ENCODE results near the gene PPM1B. TPM values are rescaled to one million over a fixed set of nuclear protein-coding genes. Genes with fewer than 3 reads are reported as not detected.

Gene PPM1B
- total RNA-seq, 1 experiment from 2014 or later = 49.1 TPM

DNA sequence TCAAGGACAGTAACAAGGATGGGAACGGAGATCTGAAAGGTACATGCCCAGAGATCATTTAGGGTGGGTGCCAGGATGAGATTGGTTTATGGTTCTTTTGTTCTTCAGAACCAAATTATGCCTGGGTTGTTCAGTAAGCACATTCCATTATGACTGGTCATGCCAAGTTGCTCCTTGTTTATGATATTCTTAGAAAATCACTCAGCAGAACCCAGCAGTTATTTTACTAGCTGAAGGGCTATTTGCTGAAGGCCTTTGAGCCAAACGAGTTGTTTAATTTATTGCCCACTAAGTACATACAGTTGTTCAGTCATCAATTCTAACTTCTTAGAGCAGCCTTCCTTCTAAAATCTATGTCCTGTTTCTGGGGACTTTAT is 107.2 kb downstream of the PPM1B start:
- peaks cover 4% of the 10 kb centered on the region for H3K36me3 Mint-ChIP-seq (ENCODE audit: insufficient read depth, unreplicated experiment)
- CTCF ChIA-PET = no interaction called here
- no TSS peak for BruUV-seq (replicated peaks)
- intact Hi-C loops (cut with micrococcal nuclease) = no loop called here
- H3K4me3 Mint-ChIP-seq (ENCODE audit: unreplicated experiment) = no peak overlapping the region
- H3K27me3 Mint-ChIP-seq (ENCODE audit: insufficient read depth, unreplicated experiment) = no peaks in the 10 kb centered on the region
- no peak for DNase-seq (ENCODE audit: unreplicated experiment)
- no peak for TF ChIP-seq CTCF (IDR thresholded peaks at IDR 0.05; ENCODE audit: unreplicated experiment)
- POLR2A ChIA-PET = interaction anchor here (1.5 kb wide), 1 partner anchor 21 kb away, joined by 3 read pairs; no protein-coding TSS in a partner anchor
- H3K4me1 Mint-ChIP-seq (ENCODE audit: insufficient read depth, unreplicated experiment) = peaks cover 11% of the 10 kb centered on the region
- no peaks in the 10 kb centered on the region for H3K9me3 Mint-ChIP-seq (ENCODE audit: unreplicated experiment)
- no peak overlapping the region for H3K27ac Mint-ChIP-seq (ENCODE audit: low read depth, unreplicated experiment)

- Mint-ChIP-seq H3K36me3 (ENCODE audit: insufficient read depth, unreplicated experiment) (peaks cover 7% of the 10 kb centered on the region), H3K9me3 (ENCODE audit: unreplicated experiment) (no peaks in the 10 kb centered on the region), H3K4me3 (ENCODE audit: unreplicated experiment) (no peak overlapping the region), H3K27ac (ENCODE audit: low read depth, unreplicated experiment) (no peak overlapping the region), H3K27me3 (ENCODE audit: insufficient read depth, unreplicated experiment) (peaks cover 9% of the 10 kb centered on the region), H3K4me1 (ENCODE audit: insufficient read depth, unreplicated experiment) (peaks cover 11% of the 10 kb centered on the region)
- ChIA-PET CTCF (no interaction called here), POLR2A (interaction anchor here (1.1 kb wide), 1 partner anchor 11 kb away, joined by 3 read pairs; no protein-coding TSS in a partner anchor)
- intact Hi-C loops (cut with micrococcal nuclease) = no loop called here
- no peak for DNase-seq (ENCODE audit: unreplicated experiment)
- TF ChIP-seq CTCF (IDR thresholded peaks at IDR 0.05; ENCODE audit: unreplicated experiment) = no peak
- no TSS peak for BruUV-seq (replicated peaks)
Observed at GRCh38 chr2:44277541-44277940, 108.9 kb downstream of the PPM1B start.

DNA sequence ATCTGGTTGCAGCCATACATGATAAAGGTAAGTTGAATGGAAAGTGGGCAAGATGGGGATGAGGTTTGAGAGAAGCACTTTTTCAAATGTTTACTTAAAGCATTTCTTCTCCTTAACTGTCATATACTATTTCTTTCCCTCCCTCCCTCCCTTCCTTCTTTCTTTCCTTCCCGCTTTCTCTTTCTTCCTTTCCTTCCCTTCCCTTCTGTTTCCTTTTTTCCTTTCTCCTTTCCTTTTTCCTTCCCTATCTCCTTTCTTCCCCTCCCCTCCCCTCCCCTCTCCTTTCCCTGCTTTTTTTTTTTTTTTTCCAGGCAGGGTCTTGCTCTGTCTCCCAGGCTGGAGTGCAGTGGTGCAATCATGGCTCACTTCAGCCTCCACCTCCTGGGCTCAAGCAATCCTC is 112.2 kb downstream of the PPM1B start:
- no peak for DNase-seq (ENCODE audit: unreplicated experiment)
- Mint-ChIP-seq H3K4me1 (ENCODE audit: insufficient read depth, unreplicated experiment) (peaks cover 2% of the 10 kb centered on the region), H3K4me3 (ENCODE audit: unreplicated experiment) (no peak overlapping the region), H3K27me3 (ENCODE audit: insufficient read depth, unreplicated experiment) (peaks cover 19% of the 10 kb centered on the region), H3K36me3 (ENCODE audit: insufficient read depth, unreplicated experiment) (peaks cover 7% of the 10 kb centered on the region), H3K9me3 (ENCODE audit: unreplicated experiment) (no peaks in the 10 kb centered on the region), H3K27ac (ENCODE audit: low read depth, unreplicated experiment) (no peak overlapping the region)
- BruUV-seq (replicated peaks) = no TSS peak
- POLR2A ChIA-PET = no interaction called here
- intact Hi-C loops (cut with micrococcal nuclease) = no loop called here
- CTCF ChIA-PET = interaction anchor here (0.6 to 1.0 kb wide), 2 partner anchors 29 to 89 kb away, joined by 4 to 6 read pairs; no protein-coding TSS in a partner anchor
- no peak for TF ChIP-seq CTCF (IDR thresholded peaks at IDR 0.05; ENCODE audit: unreplicated experiment)

Other genes starting within 250 kb of the PPM1B start
- gene LRPPRC, start 172.9 kb upstream of the PPM1B start, total RNA-seq (2022) = 139 and 160 TPM in 2 replicates
- not detected in 2 replicates for gene SLC3A1, start 106.6 kb downstream of the PPM1B start, total RNA-seq (2022)
- 53.0 and 70.0 TPM in 2 replicates for gene PREPL, start 192.6 kb downstream of the PPM1B start, total RNA-seq (2022)
- 9.9 and 14.4 TPM in 2 replicates for gene CAMKMT, start 193.1 kb downstream of the PPM1B start, total RNA-seq (2022)

All from MCF 10A (cell line).